Adipocyte (in vitro differentiated cells): ENCODE results near the gene LRRC8D.

ENCODE experiments used
- DNase-seq: peaks from one replicate; pipeline ENCODE4 v3.0.0-alpha.2; 2015; ENCODE audit warnings: low read depth
- H3K27me3 ChIP-seq: replicated peaks from 2 replicates; pipeline ENCODE4 v1.7.0; 2013; ENCODE audit warnings: mild to moderate bottlenecking, low read length, moderate library complexity; ENCODE audit not compliant: control insufficient read depth, insufficient read depth
- H3K36me3 ChIP-seq: 2 replicates; pipeline ENCODE4 v1.7.0; 2013; ENCODE audit warnings: low read length, mild to moderate bottlenecking, moderate library complexity; ENCODE audit not compliant: control insufficient read depth, insufficient read depth, severe bottlenecking
- H3K4me1 ChIP-seq: 2 replicates; pipeline ENCODE4 v1.7.0; 2013; ENCODE audit warnings: mild to moderate bottlenecking, low read length, moderate library complexity; ENCODE audit not compliant: control insufficient read depth, insufficient read depth
- H3K4me3 ChIP-seq: 2 replicates; pipeline ENCODE4 v1.7.0; 2013; ENCODE audit warnings: mild to moderate bottlenecking, low read length, moderate library complexity
- H3K9ac ChIP-seq: 2 replicates; pipeline ENCODE4 v1.7.0; 2013; ENCODE audit warnings: mild to moderate bottlenecking, low read length, moderate library complexity
- H3K9me3 ChIP-seq: 2 replicates; pipeline ENCODE4 v1.7.0; 2013; ENCODE audit warnings: mild to moderate bottlenecking, low read length, moderate library complexity; ENCODE audit not compliant: control insufficient read depth

Gene LRRC8D

GRCh38 chr1:89927049-89927448 lies 106.2 kb downstream of the LRRC8D start:
- Histone ChIP-seq H3K4me3 (no peak overlapping the region), H3K4me1 (no peaks in the 10 kb centered on the region), H3K9ac (no peak overlapping the region), H3K9me3 (peaks cover 6% of the 10 kb centered on the region), H3K36me3 (peaks cover 14% of the 10 kb centered on the region), H3K27me3 (no peaks in the 10 kb centered on the region)
- no peak for DNase-seq

- Histone ChIP-seq H3K4me1 (no peaks in the 10 kb centered on the region), H3K9me3 (peaks cover 6% of the 10 kb centered on the region), H3K9ac (no peak overlapping the region), H3K27me3 (no peaks in the 10 kb centered on the region), H3K36me3 (peaks cover 14% of the 10 kb centered on the region), H3K4me3 (no peak overlapping the region)
- DNase-seq, result no peak
These were observed 106.6 kb downstream of the LRRC8D start for GRCh38 chr1:89927478-89927877.

- Histone ChIP-seq H3K36me3 (peaks cover 20% of the 10 kb centered on the region), H3K4me1 (no peaks in the 10 kb centered on the region), H3K4me3 (no peak overlapping the region), H3K27me3 (no peaks in the 10 kb centered on the region), H3K9ac (no peak overlapping the region), H3K9me3 (peaks cover 3% of the 10 kb centered on the region)
- no peak for DNase-seq
These were observed 107.7 kb downstream of the LRRC8D start for GRCh38 chr1:89928506-89928905.

- H3K9me3 ChIP-seq, result no peaks in the 10 kb centered on the region
- peaks cover 28% of the 10 kb centered on the region for H3K36me3 ChIP-seq
- no peak overlapping the region for H3K4me3 ChIP-seq
- DNase-seq, result no peak
- H3K4me1 ChIP-seq, result no peaks in the 10 kb centered on the region
- no peak overlapping the region for H3K9ac ChIP-seq
- no peaks in the 10 kb centered on the region for H3K27me3 ChIP-seq
These were observed 108.7 kb downstream of the LRRC8D start for GRCh38 chr1:89929467-89930063.

GRCh38 chr1:89930579-89930978 lies 109.7 kb downstream of the LRRC8D start:
- H3K4me3 ChIP-seq, result no peak overlapping the region
- H3K36me3 ChIP-seq, result peaks cover 27% of the 10 kb centered on the region
- no peak for DNase-seq
- no peaks in the 10 kb centered on the region for H3K4me1 ChIP-seq
- H3K9ac ChIP-seq, result no peak overlapping the region
- no peaks in the 10 kb centered on the region for H3K27me3 ChIP-seq
- H3K9me3 ChIP-seq, result no peaks in the 10 kb centered on the region

- no peaks in the 10 kb centered on the region for H3K9me3 ChIP-seq
- H3K36me3 ChIP-seq, result peaks cover 27% of the 10 kb centered on the region
- H3K4me3 ChIP-seq, result no peak overlapping the region
- no peak for DNase-seq
- no peaks in the 10 kb centered on the region for H3K4me1 ChIP-seq
- H3K9ac ChIP-seq, result no peak overlapping the region
- no peaks in the 10 kb centered on the region for H3K27me3 ChIP-seq
These were observed 111.1 kb downstream of the LRRC8D start for GRCh38 chr1:89931964-89932363.

GRCh38 chr1:89932598-89933364 lies 111.9 kb downstream of the LRRC8D start:
- Histone ChIP-seq H3K9ac (no peak overlapping the region), H3K27me3 (no peaks in the 10 kb centered on the region), H3K4me1 (no peaks in the 10 kb centered on the region), H3K36me3 (peaks cover 21% of the 10 kb centered on the region), H3K9me3 (no peaks in the 10 kb centered on the region), H3K4me3 (no peak overlapping the region)
- DNase-seq, result no peak

GRCh38 chr1:89934461-89934860 lies 113.6 kb downstream of the LRRC8D start:
- Histone ChIP-seq H3K4me1 (peaks cover 8% of the 10 kb centered on the region), H3K4me3 (no peak overlapping the region), H3K36me3 (peaks cover 20% of the 10 kb centered on the region), H3K27me3 (no peaks in the 10 kb centered on the region), H3K9ac (no peak overlapping the region), H3K9me3 (no peaks in the 10 kb centered on the region)
- no peak for DNase-seq

GRCh38 chr1:89935235-89935634 lies 114.4 kb downstream of the LRRC8D start:
- Histone ChIP-seq H3K4me1 (peaks cover 8% of the 10 kb centered on the region), H3K9ac (no peak overlapping the region), H3K36me3 (peaks cover 20% of the 10 kb centered on the region), H3K27me3 (no peaks in the 10 kb centered on the region), H3K9me3 (no peaks in the 10 kb centered on the region), H3K4me3 (no peak overlapping the region)
- DNase-seq, result no peak

GRCh38 chr1:89936694-89937093 lies 115.9 kb downstream of the LRRC8D start:
- Histone ChIP-seq H3K4me3 (no peak overlapping the region), H3K4me1 (peaks cover 8% of the 10 kb centered on the region), H3K9me3 (no peaks in the 10 kb centered on the region), H3K27me3 (no peaks in the 10 kb centered on the region), H3K36me3 (peaks cover 20% of the 10 kb centered on the region), H3K9ac (no peak overlapping the region)
- no peak for DNase-seq

- Histone ChIP-seq H3K4me1 (peaks cover 16% of the 10 kb centered on the region), H3K9me3 (no peaks in the 10 kb centered on the region), H3K9ac (no peak overlapping the region), H3K36me3 (peaks cover 15% of the 10 kb centered on the region), H3K4me3 (no peak overlapping the region), H3K27me3 (no peaks in the 10 kb centered on the region)
- peak; percentile 61 for DNase-seq
These were observed 117.6 kb downstream of the LRRC8D start for GRCh38 chr1:89938171-89939055.
